Caco-2 (cell line): Measurements from ENCODE around the gene PHF21B. TPM values are rescaled to one million over a fixed set of nuclear protein-coding genes. Genes with fewer than 3 reads are reported as not detected.

Experiments
- BruUV-seq: library from RNA; stranded (reverse); fragments of 400-500 nt; replicated peaks from 2 replicates; lab custom pipeline; 2021; lab: Mats Ljungman, UMichigan
- CTCF ChIA-PET: fragments of 300-600 bp; sonication (Branson Sonifier 250); formaldehyde crosslinking; loops from one replicate; lab custom pipeline; 2022; ENCODE audit warnings: antibody characterized with exemption; lab: Charles Lee
- POLR2A ChIA-PET: fragments of 300-600 bp; sonication (Branson Sonifier 250); formaldehyde crosslinking; loops from one replicate; lab custom pipeline; 2022; ENCODE audit warnings: antibody characterized with exemption; lab: Charles Lee
- DNase-seq, 2 experiments: peaks; one replicate each; pipeline versions ENCODE4 v3.0.0 to v3.0.0-alpha.2; 2020 to 2022
- H3K27me3 ChIP-seq: replicated peaks from 2 replicates; pipeline ENCODE4 v1.6.0; 2011; ENCODE audit warnings: low read length; ENCODE audit not compliant: control insufficient read depth, insufficient read depth
- H3K36me3 ChIP-seq: 2 replicates; pipeline ENCODE4 v1.5.1; 2011; ENCODE audit warnings: low read length; ENCODE audit not compliant: control insufficient read depth, insufficient read depth
- H3K4me1 ChIP-seq: fragments of 250-450 bp; sonication (Bioruptor Pico); 2 replicates; pipeline ENCODE4 v1.5.1; 2020; ENCODE audit warnings: mild to moderate bottlenecking
- H3K4me3 ChIP-seq: 2 replicates; pipeline ENCODE4 v1.5.1; 2011; ENCODE audit warnings: low read depth, mild to moderate bottlenecking, control low read depth, low read length
- H3K9me3 ChIP-seq: fragments of 250-450 bp; sonication (Bioruptor Pico); 2 replicates; pipeline ENCODE4 v1.5.1; 2020; ENCODE audit warnings: mild to moderate bottlenecking, moderate library complexity
- H3K27ac Mint-ChIP-seq: one replicate; pipeline ENCODE4 v1.8.0; 2022; ENCODE audit warnings: mixed read lengths; ENCODE audit not compliant: unreplicated experiment
- H3K27me3 Mint-ChIP-seq: one replicate; pipeline ENCODE4 v1.8.0; 2022; ENCODE audit warnings: mixed read lengths; ENCODE audit not compliant: insufficient read depth, unreplicated experiment
- H3K36me3 Mint-ChIP-seq: one replicate; pipeline ENCODE4 v1.8.0; 2022; ENCODE audit warnings: mild to moderate bottlenecking, mixed read lengths; ENCODE audit not compliant: insufficient read depth, unreplicated experiment
- H3K4me1 Mint-ChIP-seq: one replicate; pipeline ENCODE4 v1.8.0; 2022; ENCODE audit warnings: low read depth, mixed read lengths; ENCODE audit not compliant: unreplicated experiment
- H3K4me3 Mint-ChIP-seq: one replicate; pipeline ENCODE4 v1.8.0; 2022; ENCODE audit warnings: mild to moderate bottlenecking, moderate library complexity, mixed read lengths; ENCODE audit not compliant: unreplicated experiment
- H3K9me3 Mint-ChIP-seq: one replicate; pipeline ENCODE4 v1.8.0; 2022; ENCODE audit warnings: mixed read lengths; ENCODE audit not compliant: unreplicated experiment
- intact Hi-C: fragments of 100-400 bp; cut with micrococcal nuclease; formaldehyde crosslinking; loops from one replicate; pipeline ENCODE4 v1.10.0; 2022; ENCODE audit not compliant: unreplicated experiment
- total RNA-seq: library from RNA; stranded (reverse); gene quantifications from 2 replicates; pipeline ENCODE4 v1.2.3, GENCODE V29; 2022
- TF ChIP-seq, protein P1 (sequence below), 2 experiments: fragments of 200-600 bp in 1 of 2; IDR thresholded peaks; 1 replicate in 1 of 2; 2 replicates in 1 of 2; pipeline versions ENCODE4 v1.5.1 to v1.8.0; 2011 to 2022; ENCODE audit warnings: antibody characterized with exemption in 1 of 2, control low read depth in 1 of 2, inconsistent platforms in 1 of 2, low read depth in 1 of 2, low read length in 1 of 2, mild to moderate bottlenecking in 1 of 2, moderate library complexity in 1 of 2; ENCODE audit not compliant: insufficient read depth in 1 of 2, severe bottlenecking in 1 of 2, unreplicated experiment in 1 of 2

PHF21B gene
- total RNA-seq, 1 experiment from 2014 or later = 0.98 TPM

DNA sequence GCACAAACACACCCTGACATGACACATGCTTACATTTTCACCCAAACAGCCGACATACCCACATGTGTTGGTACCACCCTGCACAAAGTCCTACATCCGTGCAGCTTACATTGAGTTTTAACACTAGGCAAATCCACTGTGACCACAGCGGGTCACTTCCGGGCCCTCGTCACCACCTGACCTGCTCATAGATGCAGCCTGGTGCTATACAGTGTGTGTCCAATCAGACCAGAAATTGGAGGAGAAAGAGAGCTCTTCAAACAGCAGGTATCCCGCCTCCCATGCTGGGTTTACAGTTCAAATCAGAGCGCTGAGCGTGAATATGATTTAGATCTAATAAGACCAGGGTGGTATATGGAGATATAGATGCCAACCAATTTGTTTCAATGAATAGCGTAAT, 35.4 kb downstream of the PHF21B start:
- Mint-ChIP-seq H3K27me3 (peaks cover 24% of the 10 kb centered on the region), H3K4me3 (no peak overlapping the region), H3K4me1 (peaks cover 10% of the 10 kb centered on the region), H3K36me3 (no peaks in the 10 kb centered on the region), H3K9me3 (no peaks in the 10 kb centered on the region), H3K27ac (no peak overlapping the region)
- CTCF ChIA-PET = interaction anchor here (0.6 kb wide), 1 partner anchor 44 kb away, joined by 4 read pairs; no protein-coding TSS in a partner anchor
- BruUV-seq = no TSS peak
- TF ChIP-seq, protein P1, sequence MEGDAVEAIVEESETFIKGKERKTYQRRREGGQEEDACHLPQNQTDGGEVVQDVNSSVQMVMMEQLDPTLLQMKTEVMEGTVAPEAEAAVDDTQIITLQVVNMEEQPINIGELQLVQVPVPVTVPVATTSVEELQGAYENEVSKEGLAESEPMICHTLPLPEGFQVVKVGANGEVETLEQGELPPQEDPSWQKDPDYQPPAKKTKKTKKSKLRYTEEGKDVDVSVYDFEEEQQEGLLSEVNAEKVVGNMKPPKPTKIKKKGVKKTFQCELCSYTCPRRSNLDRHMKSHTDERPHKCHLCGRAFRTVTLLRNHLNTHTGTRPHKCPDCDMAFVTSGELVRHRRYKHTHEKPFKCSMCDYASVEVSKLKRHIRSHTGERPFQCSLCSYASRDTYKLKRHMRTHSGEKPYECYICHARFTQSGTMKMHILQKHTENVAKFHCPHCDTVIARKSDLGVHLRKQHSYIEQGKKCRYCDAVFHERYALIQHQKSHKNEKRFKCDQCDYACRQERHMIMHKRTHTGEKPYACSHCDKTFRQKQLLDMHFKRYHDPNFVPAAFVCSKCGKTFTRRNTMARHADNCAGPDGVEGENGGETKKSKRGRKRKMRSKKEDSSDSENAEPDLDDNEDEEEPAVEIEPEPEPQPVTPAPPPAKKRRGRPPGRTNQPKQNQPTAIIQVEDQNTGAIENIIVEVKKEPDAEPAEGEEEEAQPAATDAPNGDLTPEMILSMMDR (IDR thresholded peaks at IDR 0.05; ENCODE audit: insufficient read depth in 1 of 2, low read depth in 1 of 2, low read length in 1 of 2, severe bottlenecking in 1 of 2, unreplicated experiment in 1 of 2) = no peak
- H3K4me1 ChIP-seq = no peaks in the 10 kb centered on the region
- H3K36me3 ChIP-seq = no peaks in the 10 kb centered on the region
- H3K4me3 ChIP-seq = no peak overlapping the region
- POLR2A ChIA-PET = no interaction called here
- intact Hi-C loops = no loop called here
- no peak for DNase-seq
- H3K27me3 ChIP-seq = peaks cover 5% of the 10 kb centered on the region; the same call in 1 of the 2 replicates
- no peaks in the 10 kb centered on the region for H3K9me3 ChIP-seq

DNA sequence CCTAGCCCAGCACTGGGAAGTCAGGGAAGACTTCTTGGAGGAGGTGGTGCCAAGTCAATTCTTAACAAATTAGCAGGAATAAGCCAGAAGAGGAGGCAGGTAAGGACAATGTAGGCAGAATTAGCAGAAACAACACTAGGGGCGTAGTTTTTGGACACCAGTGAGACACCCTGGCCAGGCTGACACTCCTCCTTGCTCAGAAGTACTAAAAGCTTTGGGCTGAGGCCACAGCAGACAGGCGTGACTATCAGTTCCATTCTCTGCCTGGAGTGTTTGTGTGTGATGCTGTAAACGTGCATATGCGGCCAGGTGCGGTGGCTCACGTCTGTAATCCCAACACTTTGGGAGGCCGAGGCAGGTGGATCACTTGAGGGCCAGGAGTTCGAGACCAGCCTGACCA, 36.0 kb downstream of the PHF21B start:
- no peaks in the 10 kb centered on the region for H3K36me3 ChIP-seq
- CTCF ChIA-PET = interaction anchor here (0.6 kb wide), 1 partner anchor 44 kb away, joined by 4 read pairs; no protein-coding TSS in a partner anchor
- BruUV-seq = no TSS peak
- intact Hi-C loops = no loop called here
- Mint-ChIP-seq H3K36me3 (no peaks in the 10 kb centered on the region), H3K27ac (no peak overlapping the region), H3K4me3 (no peak overlapping the region), H3K27me3 (peaks cover 23% of the 10 kb centered on the region), H3K9me3 (no peaks in the 10 kb centered on the region), H3K4me1 (peaks cover 10% of the 10 kb centered on the region)
- H3K4me1 ChIP-seq = no peaks in the 10 kb centered on the region
- H3K27me3 ChIP-seq = peaks cover 2% of the 10 kb centered on the region; the same call in 1 of the 2 replicates
- H3K4me3 ChIP-seq = no peak overlapping the region
- DNase-seq = no peak
- TF ChIP-seq, protein P1 (IDR thresholded peaks at IDR 0.05; ENCODE audit: insufficient read depth in 1 of 2, low read depth in 1 of 2, low read length in 1 of 2, severe bottlenecking in 1 of 2, unreplicated experiment in 1 of 2) = no peak
- H3K9me3 ChIP-seq = no peaks in the 10 kb centered on the region
- POLR2A ChIA-PET = no interaction called here

DNA sequence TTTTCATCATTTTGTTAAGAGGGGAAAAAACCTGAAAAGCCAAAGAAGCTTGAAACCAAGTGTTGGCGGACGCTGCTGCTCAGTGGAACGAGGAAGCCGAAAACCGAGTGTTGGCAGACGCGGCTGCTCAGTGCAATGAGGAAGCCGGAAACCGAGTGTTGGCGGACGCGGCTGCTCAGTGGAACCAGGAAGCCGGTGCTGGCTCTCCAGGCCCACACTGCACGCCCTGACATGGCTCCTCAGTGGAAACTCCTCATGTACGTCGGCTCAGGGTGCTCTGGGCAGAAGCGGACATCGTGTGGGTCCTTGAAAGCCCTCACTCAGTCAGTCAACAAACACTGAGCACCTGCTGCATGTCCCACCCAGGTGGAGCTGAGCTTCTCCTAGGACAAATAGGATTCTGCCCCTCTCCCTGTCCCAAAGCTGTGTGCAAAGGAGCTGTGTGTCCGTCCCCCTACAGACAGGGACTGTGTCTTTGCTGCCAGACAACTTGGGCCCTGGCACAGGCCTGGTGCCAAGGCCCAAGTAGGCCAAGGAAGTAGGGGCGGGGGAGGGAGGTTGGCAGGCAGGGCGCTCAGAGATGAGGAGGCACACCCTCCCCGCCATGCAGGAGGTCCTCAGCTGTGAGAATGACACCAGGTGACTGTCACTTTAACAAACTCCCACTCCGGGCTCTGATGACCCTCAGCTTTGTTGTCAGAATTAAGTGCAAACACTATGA, 37.3 kb downstream of the PHF21B start:
- Mint-ChIP-seq H3K27ac (no peak overlapping the region), H3K27me3 (peaks cover 18% of the 10 kb centered on the region), H3K36me3 (no peaks in the 10 kb centered on the region), H3K9me3 (no peaks in the 10 kb centered on the region), H3K4me3 (no peak overlapping the region), H3K4me1 (peaks cover 10% of the 10 kb centered on the region)
- POLR2A ChIA-PET = no interaction called here
- no TSS peak for BruUV-seq
- peaks cover 2% of the 10 kb centered on the region; the same call in 1 of the 2 replicates for H3K27me3 ChIP-seq
- TF ChIP-seq, protein P1 (IDR thresholded peaks at IDR 0.05; ENCODE audit: insufficient read depth in 1 of 2, low read depth in 1 of 2, low read length in 1 of 2, severe bottlenecking in 1 of 2, unreplicated experiment in 1 of 2) = no peak
- no peaks in the 10 kb centered on the region for H3K4me1 ChIP-seq
- no peak for DNase-seq
- no peaks in the 10 kb centered on the region for H3K36me3 ChIP-seq
- no peaks in the 10 kb centered on the region for H3K9me3 ChIP-seq
- H3K4me3 ChIP-seq = no peak overlapping the region
- CTCF ChIA-PET = interaction anchor here (0.5 to 0.6 kb wide), 2 partner anchors 20 to 37 kb away, joined by 3 to 5 read pairs; no protein-coding TSS in a partner anchor
- intact Hi-C loops = no loop called here
